ENCODE data around the gene PCAT7.

Gene PCAT7

DNA sequence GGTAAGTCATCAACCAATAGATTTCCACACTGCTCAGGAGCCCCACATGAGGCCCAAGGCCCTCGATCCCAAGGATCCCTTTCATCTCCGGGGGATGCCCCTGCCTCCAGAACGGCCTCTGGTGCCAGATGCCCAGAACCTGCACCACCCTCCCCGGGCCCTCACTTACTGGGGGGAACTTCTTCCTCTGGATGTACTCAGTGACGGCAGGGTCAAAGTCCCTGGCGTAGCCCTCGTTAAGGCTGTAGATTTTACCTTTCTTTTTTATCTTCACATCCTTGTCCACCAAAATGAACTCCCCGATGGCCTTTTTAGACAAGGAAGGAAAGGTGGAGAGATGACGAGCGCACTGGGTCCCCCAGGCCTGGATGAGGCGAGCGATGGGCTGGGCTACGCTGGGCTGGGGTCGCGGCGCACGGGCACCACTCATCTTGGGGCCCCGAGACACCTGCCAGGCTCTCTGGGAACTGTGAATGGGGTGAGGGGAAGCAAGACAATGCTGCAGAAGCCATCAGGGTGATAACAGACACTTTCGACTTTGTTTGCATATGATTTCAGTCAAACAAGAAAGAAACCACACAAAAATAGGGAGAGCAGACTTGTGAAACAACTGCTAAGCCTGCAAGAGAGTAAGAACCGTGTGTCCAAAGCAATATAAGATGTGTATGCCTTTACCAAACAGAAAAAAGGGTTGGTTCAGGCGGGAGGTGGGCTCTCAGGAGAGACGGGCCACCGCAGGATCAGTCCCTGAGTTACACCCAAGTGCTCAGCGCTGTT lies 52.0 kb downstream of the PCAT7 start:
- no peak for DNase-seq

DNA sequence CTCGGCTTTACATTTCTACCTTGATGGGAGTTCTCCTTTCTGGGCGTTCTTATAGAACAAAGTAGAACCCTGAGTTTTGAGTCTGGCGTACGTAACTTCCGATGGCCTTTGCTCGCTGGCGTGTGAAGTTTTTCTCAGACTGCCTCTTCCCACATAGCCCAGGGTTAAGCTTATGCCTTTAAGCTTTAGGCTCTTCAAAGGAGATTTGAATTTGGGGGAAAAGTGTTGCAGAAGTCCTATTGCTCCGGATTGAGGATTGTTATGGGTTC lies 52.5 kb downstream of the PCAT7 start:
- DNase-seq = no peak

DNA sequence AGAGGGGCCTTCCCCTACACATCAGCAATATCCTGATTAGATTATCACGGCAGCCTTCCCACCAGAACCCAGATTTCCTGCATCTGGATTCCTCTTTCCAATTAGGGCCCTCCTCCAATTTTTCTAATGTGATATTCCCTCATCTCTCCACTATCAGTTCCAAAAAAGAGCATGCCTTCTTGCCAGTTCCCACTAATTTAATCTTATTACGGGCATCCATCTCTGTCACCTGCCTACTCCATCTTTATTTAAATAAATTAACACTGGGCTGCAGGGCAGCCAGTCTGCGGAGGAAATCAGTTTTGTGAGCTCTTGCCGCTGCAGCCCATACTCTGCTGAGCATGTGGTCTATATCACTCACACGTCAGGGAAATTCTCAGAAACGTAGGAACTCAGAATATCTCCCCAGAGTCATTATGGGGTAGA lies 55.3 kb downstream of the PCAT7 start:
- no peak for DNase-seq

DNA sequence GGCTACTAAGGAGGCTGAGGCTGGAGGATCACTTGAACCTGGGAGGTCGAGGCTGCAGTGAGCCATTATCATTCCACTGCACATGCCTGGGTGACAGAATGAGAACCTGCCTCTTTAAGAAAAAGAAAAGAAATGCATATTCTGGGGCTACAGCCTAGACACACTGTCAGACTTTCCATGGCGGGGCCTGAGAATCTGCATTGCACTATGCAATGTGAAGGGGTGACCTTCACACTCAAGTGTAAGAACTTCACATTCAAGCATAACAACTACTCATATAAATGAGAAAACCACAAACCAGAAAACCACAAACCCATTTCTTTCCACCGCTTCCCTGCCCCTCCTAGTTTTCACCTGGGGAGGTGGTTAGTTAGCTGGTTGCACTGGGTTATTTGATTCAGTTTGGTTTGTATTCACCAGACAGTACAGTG lies 56.8 kb downstream of the PCAT7 start:
- DNase-seq = peak; percentile 64

DNA sequence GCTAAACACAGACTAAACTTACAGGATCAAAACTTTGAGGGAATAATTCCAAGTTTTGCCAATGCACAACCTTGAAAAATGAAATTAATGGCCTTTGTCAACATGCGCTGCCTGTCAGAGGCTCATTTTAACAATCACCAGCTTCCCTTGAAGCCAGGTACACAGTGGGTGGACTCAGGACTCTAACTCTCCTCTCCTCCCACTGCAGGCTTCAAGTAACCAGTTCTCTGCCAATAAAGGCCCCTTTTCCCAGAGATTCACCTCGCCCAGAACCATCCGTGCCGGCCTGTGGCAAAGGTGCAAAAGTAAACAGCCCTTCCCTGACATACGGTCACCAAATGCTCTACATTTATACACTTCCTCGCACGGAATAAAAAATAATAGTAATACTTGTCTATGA lies 57.2 kb downstream of the PCAT7 start:
- no peak for DNase-seq

DNA sequence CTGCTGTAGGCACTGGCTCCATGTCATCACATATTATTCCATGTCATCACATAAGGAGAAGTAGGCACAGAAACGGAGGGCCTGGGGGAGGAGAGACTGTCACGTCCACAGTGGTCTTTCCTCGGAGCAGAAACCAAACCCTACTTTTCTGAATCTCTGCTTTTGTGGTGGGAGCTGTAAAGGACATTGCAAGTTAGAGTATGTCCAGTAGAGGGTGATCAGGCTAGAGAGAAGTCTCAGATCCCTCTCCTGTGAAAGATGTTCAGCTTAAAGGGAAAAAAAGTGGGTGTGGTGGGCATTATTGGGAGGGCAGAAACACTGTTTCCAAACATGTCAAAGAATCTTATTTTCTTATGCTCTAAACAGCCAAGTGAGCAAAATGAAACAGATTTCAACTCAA lies 58.1 kb downstream of the PCAT7 start:
- DNase-seq = no peak

DNA sequence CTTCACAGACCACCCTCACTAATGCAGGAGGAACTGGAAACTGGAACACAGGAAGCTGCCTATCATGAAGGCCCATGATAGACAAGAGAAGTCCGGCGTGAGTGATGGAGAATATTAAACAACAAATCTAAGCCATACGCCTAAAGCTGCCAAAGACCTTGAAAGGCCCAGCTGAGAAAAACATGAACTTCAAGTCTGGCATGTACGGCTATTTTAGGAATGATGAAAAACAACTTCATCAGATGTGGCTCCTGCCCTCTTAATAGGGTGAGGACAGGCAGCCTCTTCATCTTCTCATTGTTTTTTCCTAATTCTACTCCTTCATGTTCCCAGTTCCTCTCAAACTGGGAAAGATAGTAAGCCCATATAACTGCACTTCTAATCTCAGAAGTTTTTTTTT lies 64.1 kb downstream of the PCAT7 start:
- DNase-seq = no peak
